CD4-positive, CD25-positive, alpha-beta regulatory T cell (primary cell): ENCODE data around the gene PRR30. TPM values are rescaled to one million over a fixed set of nuclear protein-coding genes. Genes with fewer than 3 reads are reported as not detected.
"Not testable (repeated sequence)": the region's sequence is repeated elsewhere in the genome, so short reads cannot be mapped to it uniquely, and the experiment has no call there.

Source experiments
- ATAC-seq, 2 donors: fragments of 150-1000 bp; cut with Tn5 transposase; one replicate each; pipeline ENCODE4 v1.10.0; 2021; ENCODE audit warnings: low read depth in 2 of 2, moderate number of reproducible peaks in 2 of 2, moderate library complexity in 1 of 2
- DNase-seq, 3 donors: peaks; one replicate each; pipeline versions ENCODE4 v3.0.0 to v3.0.0-alpha.2; 2012 to 2022; ENCODE audit warnings: mixed read lengths in 1 of 3
- H3K27ac ChIP-seq: one replicate; pipeline ENCODE4 v1.7.0; 2013; ENCODE audit warnings: mild to moderate bottlenecking, low read length; ENCODE audit not compliant: insufficient read depth, poor library complexity, severe bottlenecking
- H3K27me3 ChIP-seq: one replicate; pipeline ENCODE4 v1.7.0; 2013; ENCODE audit warnings: low read length; ENCODE audit not compliant: control insufficient read depth, insufficient read depth
- H3K36me3 ChIP-seq: one replicate; pipeline ENCODE4 v1.7.0; 2013; ENCODE audit warnings: mild to moderate bottlenecking, low read length, moderate library complexity; ENCODE audit not compliant: control insufficient read depth, insufficient read depth
- H3K4me1 ChIP-seq: 2 replicates; pipeline ENCODE4 v1.7.0; 2013; ENCODE audit warnings: mild to moderate bottlenecking, low read length; ENCODE audit not compliant: insufficient read depth, control insufficient read depth, poor library complexity, severe bottlenecking
- H3K4me3 ChIP-seq: one replicate; pipeline ENCODE4 v1.7.0; 2013; ENCODE audit warnings: low read depth, mild to moderate bottlenecking, low read length, moderate library complexity
- H3K9me3 ChIP-seq, 2 experiments: 1 replicate in 1 of 2; 2 replicates in 1 of 2; pipeline ENCODE4 v1.7.0; 2013; ENCODE audit warnings: low read length in 2 of 2, mild to moderate bottlenecking in 1 of 2, moderate library complexity in 1 of 2; ENCODE audit not compliant: control insufficient read depth in 2 of 2
- H3K27ac Mint-ChIP-seq, 3 donors: one replicate each; pipeline ENCODE4 v1.8.0; 2020 to 2022; ENCODE audit warnings: mild to moderate bottlenecking in 3 of 3, mixed read lengths in 3 of 3, moderate library complexity in 2 of 3
- H3K27me3 Mint-ChIP-seq: one replicate; pipeline ENCODE4 v1.8.0; 2022; ENCODE audit warnings: mild to moderate bottlenecking, mixed read lengths
- H3K36me3 Mint-ChIP-seq: one replicate; pipeline ENCODE4 v1.8.0; 2020; ENCODE audit warnings: mixed read lengths
- H3K4me1 Mint-ChIP-seq, 4 donors: one replicate each; pipeline ENCODE4 v1.8.0; 2020 to 2022; ENCODE audit warnings: mixed read lengths in 4 of 4, mild to moderate bottlenecking in 1 of 4
- H3K4me3 Mint-ChIP-seq, 4 donors: one replicate each; pipeline ENCODE4 v1.8.0; 2020 to 2022; ENCODE audit warnings: mild to moderate bottlenecking in 4 of 4, mixed read lengths in 4 of 4, moderate library complexity in 3 of 4
- H3K9me3 Mint-ChIP-seq, 7 donors: one replicate each; pipeline ENCODE4 v1.8.0; 2020 to 2022; ENCODE audit warnings: mixed read lengths in 7 of 7, mild to moderate bottlenecking in 3 of 7, moderate library complexity in 2 of 7
- polyA plus RNA-seq, 4 donors: library from polyadenylated mRNA; unstranded; fragments of 300-500 nt; fragmentation: Illumina TruSeq; gene quantifications; one replicate each; pipeline ENCODE4 v1.2.3, GENCODE V29; 2021
- total RNA-seq: library from RNA; stranded (reverse); gene quantifications from one replicate; pipeline ENCODE4 v1.2.3, GENCODE V29; 2022

PRR30 gene
- total and polyA plus RNA-seq, 5 donors from 2014 or later: not detected

DNA sequence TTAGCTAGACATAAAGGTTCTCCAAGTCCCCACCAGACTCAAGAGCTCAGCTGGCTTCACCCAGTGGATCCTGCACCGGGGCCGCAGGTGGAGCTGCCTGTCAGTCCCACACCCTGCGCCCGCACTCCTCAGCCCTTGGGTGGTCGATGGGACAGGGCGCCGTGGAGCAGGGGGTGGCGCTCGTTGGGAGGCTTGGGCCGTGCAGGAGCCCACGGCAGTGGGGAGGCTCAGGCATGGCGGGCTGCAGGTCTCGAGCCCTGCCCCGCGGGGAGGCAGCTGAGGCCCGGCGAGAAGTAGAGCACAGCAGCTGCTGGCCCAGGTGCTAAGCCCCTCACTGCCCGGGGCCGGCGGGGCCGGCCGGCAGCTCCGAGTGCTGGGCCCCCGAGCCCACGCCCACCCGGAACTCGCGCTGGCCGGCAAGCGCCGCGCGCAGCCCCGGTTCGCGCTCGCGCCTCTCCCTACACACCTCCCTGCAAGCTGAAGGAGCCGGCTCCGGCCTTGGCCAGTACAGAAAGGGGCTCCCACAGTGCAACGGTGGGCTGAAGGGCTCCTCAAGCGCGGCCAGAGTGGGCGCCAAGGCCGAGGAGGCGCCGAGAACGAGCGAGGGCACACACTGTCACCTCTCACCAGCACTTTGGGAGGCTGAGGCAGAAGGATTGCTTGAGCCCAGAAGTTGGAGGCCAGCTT, 27.7 kb downstream of the PRR30 start:
- H3K4me1 Mint-ChIP-seq, H3K4me3 Mint-ChIP-seq, H3K27me3 ChIP-seq, H3K4me1 ChIP-seq, H3K36me3 Mint-ChIP-seq, H3K4me3 ChIP-seq, H3K9me3 Mint-ChIP-seq, H3K27ac ChIP-seq, DNase-seq, H3K36me3 ChIP-seq, ATAC-seq, H3K9me3 ChIP-seq, H3K27ac Mint-ChIP-seq: not testable (repeated sequence)
- peaks cover 41% of the 10 kb centered on the region for H3K27me3 Mint-ChIP-seq

DNA sequence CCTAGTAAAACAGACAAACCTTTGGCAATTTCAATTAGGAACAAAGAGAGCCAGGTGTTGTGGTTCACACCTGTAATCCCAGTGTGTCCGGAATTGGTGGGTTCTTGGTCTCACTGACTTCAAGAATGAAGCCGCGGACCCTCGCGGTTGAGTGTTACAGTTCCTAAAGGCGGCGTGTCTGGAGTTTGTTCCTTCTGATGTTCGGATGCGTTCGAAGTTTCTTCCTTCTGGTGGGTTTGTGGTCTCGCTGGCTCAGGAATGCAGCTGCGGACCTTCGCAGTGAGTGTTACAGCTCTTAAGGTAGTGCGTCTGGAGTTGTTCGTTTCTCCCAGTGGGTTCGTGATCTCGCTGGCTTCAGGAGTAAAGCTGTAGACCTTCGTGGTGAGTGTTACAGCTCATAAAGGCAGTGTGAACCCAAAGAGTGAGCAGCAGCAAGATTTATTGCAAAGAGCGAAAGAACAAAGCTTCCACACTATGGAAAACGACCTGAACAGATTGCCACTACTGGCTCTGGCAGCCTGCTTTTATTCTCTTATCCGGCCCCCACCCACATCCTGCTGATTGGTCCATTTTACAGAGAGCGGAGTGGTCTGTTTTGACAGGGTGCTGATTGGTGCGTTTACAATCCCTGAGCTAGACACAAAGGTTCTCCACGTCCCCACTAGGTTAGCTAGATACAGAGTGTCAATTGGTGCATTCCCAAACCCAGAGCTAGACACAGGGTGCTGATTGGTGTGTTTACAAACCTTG, 28.4 kb downstream of the PRR30 start:
- DNase-seq, H3K36me3 ChIP-seq, H3K36me3 Mint-ChIP-seq, H3K27ac ChIP-seq, H3K4me1 Mint-ChIP-seq, H3K9me3 ChIP-seq, H3K4me3 Mint-ChIP-seq, H3K27me3 ChIP-seq, H3K4me3 ChIP-seq, H3K4me1 ChIP-seq, ATAC-seq, H3K9me3 Mint-ChIP-seq, H3K27ac Mint-ChIP-seq: not testable (repeated sequence)
- peaks cover 37% of the 10 kb centered on the region for H3K27me3 Mint-ChIP-seq

DNA sequence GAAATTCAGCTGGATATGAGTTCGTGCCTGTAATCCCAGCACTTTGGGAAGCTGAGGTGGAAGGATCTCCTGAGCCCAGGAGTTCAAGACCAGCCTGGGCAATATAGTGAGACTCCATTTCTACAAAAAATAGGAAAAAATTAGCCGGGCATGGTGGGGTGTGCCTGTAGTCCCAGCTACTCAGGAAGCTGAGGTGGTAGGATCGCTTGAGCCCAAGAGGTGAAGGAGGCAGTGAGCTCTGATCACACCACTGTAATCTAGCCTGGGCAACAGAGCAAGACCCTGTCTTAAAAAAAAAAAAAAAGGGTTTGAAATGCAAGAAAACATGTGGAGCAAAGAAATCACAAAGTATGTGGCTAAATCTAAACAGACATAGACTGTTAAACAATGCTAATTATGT, 30.1 kb downstream of the PRR30 start:
- H3K27ac ChIP-seq: no peak overlapping the region
- H3K4me3 Mint-ChIP-seq: no peak overlapping the region
- no peaks in the 10 kb centered on the region for H3K4me1 Mint-ChIP-seq
- no peaks in the 10 kb centered on the region for H3K36me3 ChIP-seq
- no peaks in the 10 kb centered on the region for H3K36me3 Mint-ChIP-seq
- H3K9me3 Mint-ChIP-seq: peaks cover 0 to 2% (median 0%) of the 10 kb centered on the region in 7 donors
- no peak overlapping the region for H3K4me3 ChIP-seq
- H3K9me3 ChIP-seq: no peaks in the 10 kb centered on the region
- no peaks in the 10 kb centered on the region for H3K4me1 ChIP-seq
- H3K27ac Mint-ChIP-seq: no peak overlapping the region
- peaks cover 29% of the 10 kb centered on the region for H3K27me3 Mint-ChIP-seq
- DNase-seq (no peak), ATAC-seq (no peak)
- no peaks in the 10 kb centered on the region for H3K27me3 ChIP-seq

DNA sequence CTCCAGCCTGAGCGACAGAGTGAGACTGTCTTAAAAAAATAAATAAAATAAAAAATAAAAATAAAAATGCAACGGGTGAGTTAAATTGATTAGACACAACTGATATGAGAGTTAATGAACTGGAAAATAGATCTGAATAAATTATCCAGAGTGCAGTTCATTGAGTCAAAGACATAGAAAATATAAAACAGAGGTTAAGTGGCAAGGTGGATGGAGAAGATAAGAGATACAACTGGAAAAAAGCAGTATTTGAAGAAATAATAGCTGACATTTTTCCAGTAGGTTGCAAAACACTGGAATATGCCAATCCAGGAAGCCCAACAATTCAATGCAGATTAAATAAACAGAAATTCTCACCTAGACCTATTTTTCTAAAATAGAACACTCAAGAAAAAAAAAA, 31.0 kb downstream of the PRR30 start:
- Mint-ChIP-seq H3K4me1 (no peaks in the 10 kb centered on the region), H3K36me3 (no peaks in the 10 kb centered on the region), H3K9me3 (peaks cover 0 to 2% (median 0%) of the 10 kb centered on the region in 7 donors), H3K27me3 (peaks cover 21% of the 10 kb centered on the region), H3K4me3 (no peak overlapping the region), H3K27ac (peak overlapping the region in 1 of 3 donors; percentile 33)
- ATAC-seq (no peak), DNase-seq (no peak)
- H3K36me3 ChIP-seq: no peaks in the 10 kb centered on the region
- H3K9me3 ChIP-seq: no peaks in the 10 kb centered on the region
- H3K27me3 ChIP-seq: no peaks in the 10 kb centered on the region
- H3K4me1 ChIP-seq: no peaks in the 10 kb centered on the region
- H3K27ac ChIP-seq: no peak overlapping the region
- no peak overlapping the region for H3K4me3 ChIP-seq

DNA sequence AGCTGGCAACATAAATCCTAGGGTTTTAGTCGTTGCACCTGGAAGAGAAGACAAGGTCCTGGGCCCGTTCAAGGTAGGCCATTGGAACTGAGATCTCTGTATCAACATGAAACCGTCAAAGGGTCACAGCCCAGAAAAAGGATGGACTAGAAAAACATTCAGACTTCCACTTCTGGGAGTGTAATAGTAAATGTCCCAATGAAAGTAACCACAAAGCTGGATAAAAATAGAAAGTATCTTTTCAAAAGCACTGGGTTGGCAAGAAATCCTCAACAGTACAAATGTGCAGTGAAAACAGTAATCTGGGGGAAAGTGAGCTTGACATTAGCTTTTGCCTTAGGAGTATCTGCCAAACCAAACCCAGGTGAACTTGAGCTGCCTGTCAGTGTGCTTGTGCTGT, 33.2 kb downstream of the PRR30 start:
- no peak for ATAC-seq
- H3K36me3 ChIP-seq: no peaks in the 10 kb centered on the region
- H3K4me1 Mint-ChIP-seq: no peaks in the 10 kb centered on the region

DNA sequence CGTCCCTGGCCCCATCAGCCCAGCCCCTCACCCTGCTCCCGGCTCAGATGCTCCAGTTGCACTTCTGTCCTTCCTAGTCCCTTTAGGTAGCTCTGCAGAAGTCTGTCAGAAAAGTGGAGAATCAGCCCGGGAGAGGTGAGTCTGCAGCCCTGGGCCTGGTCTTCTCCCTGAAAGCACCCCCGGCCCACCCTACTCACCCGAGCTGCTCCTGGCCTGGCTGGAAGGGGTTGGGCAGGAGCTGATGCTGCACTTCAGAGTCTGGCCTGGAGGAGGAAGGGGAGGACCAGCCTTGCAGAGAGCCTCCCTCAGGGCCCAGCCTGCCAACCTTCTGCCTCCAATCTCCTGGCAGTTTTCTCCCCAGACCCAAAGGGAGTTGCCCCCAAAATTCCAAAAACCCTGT, 36.9 kb downstream of the PRR30 start:
- H3K9me3 ChIP-seq: no peaks in the 10 kb centered on the region
- peaks cover 5% of the 10 kb centered on the region for H3K36me3 Mint-ChIP-seq
- no peak overlapping the region for H3K27ac Mint-ChIP-seq
- H3K4me3 Mint-ChIP-seq: no peak overlapping the region
- no peaks in the 10 kb centered on the region for H3K4me1 ChIP-seq
- no peak overlapping the region for H3K27ac ChIP-seq
- no peaks in the 10 kb centered on the region for H3K27me3 ChIP-seq
- H3K27me3 Mint-ChIP-seq: peaks cover 8% of the 10 kb centered on the region
- H3K36me3 ChIP-seq: no peaks in the 10 kb centered on the region
- H3K4me3 ChIP-seq: no peak overlapping the region
- H3K9me3 Mint-ChIP-seq: peaks cover 0 to 2% (median 0%) of the 10 kb centered on the region in 7 donors
- peaks cover 0 to 5% (median under 1%) of the 10 kb centered on the region in 4 donors for H3K4me1 Mint-ChIP-seq
- ATAC-seq (no peak), DNase-seq (no peak)

More for the DNA sequence above, 33.2 kb downstream of the PRR30 start:
- no peaks in the 10 kb centered on the region for H3K27me3 ChIP-seq
- H3K27ac Mint-ChIP-seq: no peak overlapping the region
- no peaks in the 10 kb centered on the region for H3K4me1 ChIP-seq
- no peaks in the 10 kb centered on the region for H3K36me3 Mint-ChIP-seq
- H3K27me3 Mint-ChIP-seq: peaks cover 16% of the 10 kb centered on the region
- DNase-seq: no peak
- no peak overlapping the region for H3K27ac ChIP-seq
- no peak overlapping the region for H3K4me3 ChIP-seq
- H3K9me3 ChIP-seq: no peaks in the 10 kb centered on the region
- H3K9me3 Mint-ChIP-seq: peaks cover 0 to 2% (median 0%) of the 10 kb centered on the region in 7 donors
- no peak overlapping the region for H3K4me3 Mint-ChIP-seq

DNA sequence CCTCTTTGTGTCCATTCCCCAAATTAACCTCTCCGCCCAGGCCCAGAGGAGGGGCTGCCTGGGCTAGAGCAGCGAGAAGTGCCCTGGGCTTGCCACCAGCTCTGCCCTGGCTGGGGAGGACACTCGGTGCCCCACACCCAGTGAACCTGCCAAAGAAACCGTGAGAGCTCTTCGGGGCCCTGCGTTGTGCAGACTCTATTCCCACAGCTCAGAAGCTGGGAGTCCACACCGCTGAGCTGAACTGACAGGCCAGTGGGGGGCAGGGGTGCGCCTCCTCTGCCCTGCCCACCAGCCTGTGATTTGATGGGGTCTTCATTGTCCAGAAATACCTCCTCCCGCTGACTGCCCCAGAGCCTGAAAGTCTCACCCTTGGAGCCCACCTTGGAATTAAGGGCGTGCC, 39.2 kb downstream of the PRR30 start:
- H3K4me3 Mint-ChIP-seq: no peak overlapping the region
- DNase-seq (no peak), ATAC-seq (no peak)
- Histone ChIP-seq H3K36me3 (no peaks in the 10 kb centered on the region), H3K27ac (no peak overlapping the region), H3K4me3 (no peak overlapping the region), H3K9me3 (no peaks in the 10 kb centered on the region), H3K27me3 (no peaks in the 10 kb centered on the region), H3K4me1 (peaks cover 6% of the 10 kb centered on the region)
- H3K9me3 Mint-ChIP-seq: peaks cover 0 to 2% (median 0%) of the 10 kb centered on the region in 7 donors
- H3K4me1 Mint-ChIP-seq: peaks cover 0 to 19% (median 9%) of the 10 kb centered on the region in 4 donors
- no peaks in the 10 kb centered on the region for H3K27me3 Mint-ChIP-seq
- H3K27ac Mint-ChIP-seq: no peak overlapping the region
- peaks cover 5% of the 10 kb centered on the region for H3K36me3 Mint-ChIP-seq
